ENCODE measurements around the gene MYL2.

DNA sequence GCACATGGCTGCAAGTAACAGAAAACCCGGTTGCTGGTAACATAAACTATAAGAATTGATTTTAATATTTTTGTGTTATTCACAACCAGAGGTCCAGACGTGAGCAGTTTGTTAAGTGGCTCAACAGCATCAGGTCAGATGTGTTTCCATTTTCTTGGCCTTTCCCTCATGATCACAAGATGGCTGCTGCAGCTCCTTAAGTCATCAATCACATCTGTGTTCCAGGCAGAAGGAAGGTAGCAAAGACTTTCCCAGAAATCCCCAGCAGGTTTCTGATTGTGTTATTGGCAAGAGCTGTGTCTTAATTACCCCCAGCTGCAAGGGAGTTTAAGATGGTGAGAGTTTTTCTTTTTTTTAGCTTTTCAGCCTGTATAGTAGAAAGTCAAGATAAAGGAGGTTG, 40.4 kb upstream of the MYL2 start:
- TF ChIP-seq ZNF77 (CRISPR knock-in tag; IDR thresholded peaks at IDR 0.05) (no peak), RFX5 (IDR thresholded peaks at IDR 0.05; ENCODE audit: low read depth, low read length) (no peak), POLR2AphosphoS5 (IDR thresholded peaks at IDR 0.05; ENCODE audit: control insufficient read depth, insufficient read depth, low read depth, low read length) (no peak), CTCF (IDR thresholded peaks at IDR 0.05 in 2 of 3, conservative IDR thresholded peaks at IDR 0.05 in 1 of 3; ENCODE audit: insufficient read depth in 2 of 3, low read depth in 1 of 3, low read length in 3 of 3) (no peak), NCOA1 (IDR thresholded peaks at IDR 0.05; ENCODE audit: low read depth) (no peak), RNF2 (IDR thresholded peaks at IDR 0.05) (no peak), SREBF1 (IDR thresholded peaks at IDR 0.05; ENCODE audit: borderline replicate concordance, low read depth, low read length) (no peak), JUNB (CRISPR knock-in tag; conservative IDR thresholded peaks at IDR 0.05) (no peak), ZNF311 (CRISPR knock-in tag; IDR thresholded peaks at IDR 0.05) (no peak), ATF6 (CRISPR knock-in tag; IDR thresholded peaks at IDR 0.05) (no peak)
- TF ChIP-seq, protein P1, sequence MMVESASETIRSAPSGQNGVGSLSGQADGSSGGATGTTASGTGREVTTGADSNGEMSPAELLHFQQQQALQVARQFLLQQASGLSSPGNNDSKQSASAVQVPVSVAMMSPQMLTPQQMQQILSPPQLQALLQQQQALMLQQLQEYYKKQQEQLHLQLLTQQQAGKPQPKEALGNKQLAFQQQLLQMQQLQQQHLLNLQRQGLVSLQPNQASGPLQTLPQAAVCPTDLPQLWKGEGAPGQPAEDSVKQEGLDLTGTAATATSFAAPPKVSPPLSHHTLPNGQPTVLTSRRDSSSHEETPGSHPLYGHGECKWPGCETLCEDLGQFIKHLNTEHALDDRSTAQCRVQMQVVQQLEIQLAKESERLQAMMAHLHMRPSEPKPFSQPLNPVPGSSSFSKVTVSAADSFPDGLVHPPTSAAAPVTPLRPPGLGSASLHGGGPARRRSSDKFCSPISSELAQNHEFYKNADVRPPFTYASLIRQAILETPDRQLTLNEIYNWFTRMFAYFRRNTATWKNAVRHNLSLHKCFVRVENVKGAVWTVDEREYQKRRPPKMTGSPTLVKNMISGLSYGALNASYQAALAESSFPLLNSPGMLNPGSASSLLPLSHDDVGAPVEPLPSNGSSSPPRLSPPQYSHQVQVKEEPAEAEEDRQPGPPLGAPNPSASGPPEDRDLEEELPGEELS (CRISPR knock-in tag; IDR thresholded peaks at IDR 0.05; ENCODE audit: borderline replicate concordance): no peak
- TF ChIP-seq, protein P2, sequence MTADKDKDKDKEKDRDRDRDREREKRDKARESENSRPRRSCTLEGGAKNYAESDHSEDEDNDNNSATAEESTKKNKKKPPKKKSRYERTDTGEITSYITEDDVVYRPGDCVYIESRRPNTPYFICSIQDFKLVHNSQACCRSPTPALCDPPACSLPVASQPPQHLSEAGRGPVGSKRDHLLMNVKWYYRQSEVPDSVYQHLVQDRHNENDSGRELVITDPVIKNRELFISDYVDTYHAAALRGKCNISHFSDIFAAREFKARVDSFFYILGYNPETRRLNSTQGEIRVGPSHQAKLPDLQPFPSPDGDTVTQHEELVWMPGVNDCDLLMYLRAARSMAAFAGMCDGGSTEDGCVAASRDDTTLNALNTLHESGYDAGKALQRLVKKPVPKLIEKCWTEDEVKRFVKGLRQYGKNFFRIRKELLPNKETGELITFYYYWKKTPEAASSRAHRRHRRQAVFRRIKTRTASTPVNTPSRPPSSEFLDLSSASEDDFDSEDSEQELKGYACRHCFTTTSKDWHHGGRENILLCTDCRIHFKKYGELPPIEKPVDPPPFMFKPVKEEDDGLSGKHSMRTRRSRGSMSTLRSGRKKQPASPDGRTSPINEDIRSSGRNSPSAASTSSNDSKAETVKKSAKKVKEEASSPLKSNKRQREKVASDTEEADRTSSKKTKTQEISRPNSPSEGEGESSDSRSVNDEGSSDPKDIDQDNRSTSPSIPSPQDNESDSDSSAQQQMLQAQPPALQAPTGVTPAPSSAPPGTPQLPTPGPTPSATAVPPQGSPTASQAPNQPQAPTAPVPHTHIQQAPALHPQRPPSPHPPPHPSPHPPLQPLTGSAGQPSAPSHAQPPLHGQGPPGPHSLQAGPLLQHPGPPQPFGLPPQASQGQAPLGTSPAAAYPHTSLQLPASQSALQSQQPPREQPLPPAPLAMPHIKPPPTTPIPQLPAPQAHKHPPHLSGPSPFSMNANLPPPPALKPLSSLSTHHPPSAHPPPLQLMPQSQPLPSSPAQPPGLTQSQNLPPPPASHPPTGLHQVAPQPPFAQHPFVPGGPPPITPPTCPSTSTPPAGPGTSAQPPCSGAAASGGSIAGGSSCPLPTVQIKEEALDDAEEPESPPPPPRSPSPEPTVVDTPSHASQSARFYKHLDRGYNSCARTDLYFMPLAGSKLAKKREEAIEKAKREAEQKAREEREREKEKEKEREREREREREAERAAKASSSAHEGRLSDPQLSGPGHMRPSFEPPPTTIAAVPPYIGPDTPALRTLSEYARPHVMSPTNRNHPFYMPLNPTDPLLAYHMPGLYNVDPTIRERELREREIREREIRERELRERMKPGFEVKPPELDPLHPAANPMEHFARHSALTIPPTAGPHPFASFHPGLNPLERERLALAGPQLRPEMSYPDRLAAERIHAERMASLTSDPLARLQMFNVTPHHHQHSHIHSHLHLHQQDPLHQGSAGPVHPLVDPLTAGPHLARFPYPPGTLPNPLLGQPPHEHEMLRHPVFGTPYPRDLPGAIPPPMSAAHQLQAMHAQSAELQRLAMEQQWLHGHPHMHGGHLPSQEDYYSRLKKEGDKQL (CRISPR knock-in tag; IDR thresholded peaks at IDR 0.05; ENCODE audit: borderline replicate concordance): no peak
